ENCODE results near the gene PIEZO2.

DNA sequence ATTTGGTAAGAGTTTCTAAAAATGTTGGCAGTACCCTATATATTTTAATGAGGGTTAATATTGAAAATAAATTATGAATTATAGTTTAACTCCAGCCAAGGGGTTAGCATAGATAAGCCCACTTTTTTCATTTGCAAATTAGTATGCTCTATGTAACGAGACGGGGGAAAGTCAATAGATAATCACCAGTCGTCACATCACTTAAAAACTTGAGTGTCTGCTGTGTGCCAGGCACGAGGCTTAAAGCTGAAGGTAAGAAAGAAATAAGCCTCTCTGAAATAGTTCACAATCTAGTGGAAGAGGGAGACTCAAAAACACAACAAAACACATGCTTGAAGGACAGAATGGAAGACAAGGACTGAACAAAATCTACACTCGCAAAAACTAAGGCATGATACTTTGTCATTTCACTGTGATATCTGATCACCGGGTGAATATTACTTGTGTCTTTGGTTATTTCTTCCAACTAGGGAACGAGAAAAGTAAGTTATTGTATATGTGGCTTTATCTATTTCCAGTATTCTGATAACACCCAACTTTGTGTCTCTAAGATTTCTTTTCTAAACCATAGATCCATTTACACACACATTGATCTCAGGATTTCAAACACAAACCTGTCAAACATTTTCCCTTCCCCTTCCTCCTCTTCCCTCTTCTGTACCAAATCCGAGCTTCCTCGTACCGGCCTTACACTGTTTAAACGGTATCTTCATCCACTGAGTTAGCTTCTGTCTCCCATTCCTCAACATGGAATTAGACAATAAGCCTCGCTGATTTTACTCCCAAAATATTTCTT lies 199.1 kb downstream of the PIEZO2 start:
- TF ChIP-seq, protein P1, sequence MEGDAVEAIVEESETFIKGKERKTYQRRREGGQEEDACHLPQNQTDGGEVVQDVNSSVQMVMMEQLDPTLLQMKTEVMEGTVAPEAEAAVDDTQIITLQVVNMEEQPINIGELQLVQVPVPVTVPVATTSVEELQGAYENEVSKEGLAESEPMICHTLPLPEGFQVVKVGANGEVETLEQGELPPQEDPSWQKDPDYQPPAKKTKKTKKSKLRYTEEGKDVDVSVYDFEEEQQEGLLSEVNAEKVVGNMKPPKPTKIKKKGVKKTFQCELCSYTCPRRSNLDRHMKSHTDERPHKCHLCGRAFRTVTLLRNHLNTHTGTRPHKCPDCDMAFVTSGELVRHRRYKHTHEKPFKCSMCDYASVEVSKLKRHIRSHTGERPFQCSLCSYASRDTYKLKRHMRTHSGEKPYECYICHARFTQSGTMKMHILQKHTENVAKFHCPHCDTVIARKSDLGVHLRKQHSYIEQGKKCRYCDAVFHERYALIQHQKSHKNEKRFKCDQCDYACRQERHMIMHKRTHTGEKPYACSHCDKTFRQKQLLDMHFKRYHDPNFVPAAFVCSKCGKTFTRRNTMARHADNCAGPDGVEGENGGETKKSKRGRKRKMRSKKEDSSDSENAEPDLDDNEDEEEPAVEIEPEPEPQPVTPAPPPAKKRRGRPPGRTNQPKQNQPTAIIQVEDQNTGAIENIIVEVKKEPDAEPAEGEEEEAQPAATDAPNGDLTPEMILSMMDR (IDR thresholded peaks at IDR 0.05; ENCODE audit: insufficient read depth, low read depth, low read length): no peak
- TF ChIP-seq EZH2 (IDR thresholded peaks at IDR 0.05; ENCODE audit: insufficient read depth, low read length): no peak
